ENCODE results near the gene CHST5.
"Not testable (repeated sequence)": the region's sequence is repeated elsewhere in the genome, so short reads cannot be mapped to it uniquely, and the experiment has no call there.

CHST5 gene

DNA sequence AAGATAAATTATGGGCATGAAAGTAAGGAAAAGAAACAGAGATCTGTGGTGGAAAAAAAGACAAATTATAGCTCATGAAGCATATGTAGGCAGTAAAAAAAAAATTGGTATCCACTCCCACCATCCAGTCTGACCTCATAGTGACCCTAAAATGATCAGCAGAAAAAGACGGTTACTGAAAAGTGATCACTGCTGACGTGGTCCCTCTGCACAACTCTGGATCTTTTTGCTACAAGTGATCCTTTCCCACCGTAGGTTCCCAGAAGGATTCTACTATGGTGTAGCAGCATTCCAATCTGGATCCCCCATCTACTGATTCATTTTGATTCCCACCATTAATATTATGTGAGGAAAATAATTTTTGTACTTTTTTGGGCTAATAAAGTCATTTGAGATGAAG lies 29.8 kb downstream of the CHST5 start:
- no peak for DNase-seq (ENCODE audit: low read depth in 2 of 2)

DNA sequence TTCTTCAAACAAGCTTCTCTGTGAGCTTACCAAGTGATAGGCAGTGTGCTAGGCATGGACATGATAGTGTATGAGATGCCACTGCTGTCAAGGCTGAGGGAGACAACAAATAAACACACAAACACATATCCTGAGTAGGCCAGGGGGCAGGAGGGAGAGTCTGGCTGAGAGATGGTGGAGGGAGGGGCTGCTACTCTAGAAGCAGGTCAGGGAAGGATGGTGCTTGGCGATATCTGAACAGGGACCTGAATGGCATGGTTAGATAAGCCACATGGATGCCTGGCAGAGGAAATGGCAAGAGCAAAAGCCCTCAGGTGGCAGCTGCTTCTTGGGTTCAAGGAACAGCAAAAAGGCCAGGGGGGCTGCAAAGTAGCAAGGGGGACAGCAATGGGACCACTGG lies 32.1 kb downstream of the CHST5 start:
- no peak for DNase-seq (ENCODE audit: low read depth in 2 of 2)

- DNase-seq (ENCODE audit: low read depth in 2 of 2) = no peak
These were observed 32.8 kb downstream of the CHST5 start for GRCh38 chr16:75502916-75503605.

DNA sequence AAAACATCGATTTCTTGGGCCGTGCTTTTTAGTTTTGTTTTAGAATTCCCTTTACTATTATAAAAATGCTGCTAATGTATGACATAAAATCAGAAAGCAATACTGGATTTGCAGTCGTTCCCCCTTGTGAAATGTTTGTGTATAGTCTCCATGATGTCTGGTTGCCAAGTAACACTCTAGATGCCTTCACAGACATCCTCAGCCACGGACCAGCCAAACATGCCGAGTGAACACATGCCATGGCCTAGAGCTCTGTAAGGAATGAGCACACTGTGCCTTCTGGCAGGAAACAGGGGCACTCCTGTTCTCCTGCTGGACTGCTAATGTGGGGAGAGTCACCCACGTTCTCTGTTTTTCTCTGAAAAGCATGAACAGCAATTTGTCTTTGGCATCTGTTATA lies 34.1 kb downstream of the CHST5 start:
- not testable (repeated sequence) for DNase-seq (ENCODE audit: low read depth in 2 of 2)

DNA sequence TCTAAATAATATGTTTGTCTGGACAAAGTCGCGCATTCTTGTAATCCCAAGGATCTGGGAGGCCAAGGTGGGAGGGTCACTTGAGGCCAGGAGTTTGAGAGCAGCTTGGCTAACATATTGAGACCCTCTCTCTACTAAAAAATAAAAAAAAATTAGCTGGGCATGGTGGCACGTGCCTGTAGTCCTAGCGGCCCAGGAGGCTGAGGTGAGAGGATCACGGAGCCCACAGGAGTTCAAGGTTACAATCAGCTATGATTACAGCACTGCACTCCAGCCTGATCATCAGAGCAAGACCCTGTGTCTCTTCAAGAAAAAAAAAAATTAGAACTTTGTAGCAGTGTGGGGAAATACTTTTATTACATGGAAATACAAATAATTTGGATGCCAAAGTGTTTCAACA lies 34.5 kb downstream of the CHST5 start:
- no peak for DNase-seq (ENCODE audit: low read depth in 2 of 2)

DNA sequence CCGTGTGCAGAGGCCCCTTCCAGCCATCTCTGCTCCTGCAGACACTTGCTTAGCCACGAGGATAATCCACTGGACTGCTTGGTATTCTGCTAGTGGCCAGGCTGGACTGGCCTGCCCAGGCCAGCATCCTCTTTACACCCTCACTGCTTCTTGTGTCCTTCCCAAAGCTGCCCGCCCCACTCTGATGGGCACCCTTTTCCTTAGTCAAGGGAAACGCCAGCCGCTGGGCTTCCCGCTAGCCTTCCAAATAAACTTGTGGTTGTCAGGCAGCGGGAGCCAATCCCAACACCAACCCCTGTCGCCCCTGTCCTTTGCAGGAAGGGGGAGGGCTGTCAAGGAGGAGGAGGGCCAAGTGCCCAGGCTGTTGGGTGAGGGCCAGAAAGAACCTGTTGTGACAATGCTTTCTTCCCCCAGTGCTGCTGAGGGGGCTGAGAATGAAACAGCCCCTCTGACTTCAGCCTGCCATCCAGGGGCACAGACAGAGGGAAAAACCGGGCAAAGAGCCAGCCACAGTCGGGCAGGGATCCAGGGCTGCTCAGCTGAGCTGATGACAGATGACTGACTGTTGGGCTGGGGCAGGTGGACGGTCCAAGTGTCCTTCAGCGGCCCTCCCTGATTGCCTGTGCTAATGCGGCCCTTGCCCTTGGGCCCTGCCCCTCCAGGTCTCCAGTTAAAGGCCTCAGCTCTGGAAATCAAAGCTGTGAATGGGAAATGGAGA lies 37.1 kb downstream of the CHST5 start:
- DNase-seq (ENCODE audit: low read depth in 2 of 2) = not testable (repeated sequence)

- DNase-seq (ENCODE audit: low read depth in 2 of 2) = no peak
These were observed 38.4 kb downstream of the CHST5 start for GRCh38 chr16:75497558-75497957.

DNA sequence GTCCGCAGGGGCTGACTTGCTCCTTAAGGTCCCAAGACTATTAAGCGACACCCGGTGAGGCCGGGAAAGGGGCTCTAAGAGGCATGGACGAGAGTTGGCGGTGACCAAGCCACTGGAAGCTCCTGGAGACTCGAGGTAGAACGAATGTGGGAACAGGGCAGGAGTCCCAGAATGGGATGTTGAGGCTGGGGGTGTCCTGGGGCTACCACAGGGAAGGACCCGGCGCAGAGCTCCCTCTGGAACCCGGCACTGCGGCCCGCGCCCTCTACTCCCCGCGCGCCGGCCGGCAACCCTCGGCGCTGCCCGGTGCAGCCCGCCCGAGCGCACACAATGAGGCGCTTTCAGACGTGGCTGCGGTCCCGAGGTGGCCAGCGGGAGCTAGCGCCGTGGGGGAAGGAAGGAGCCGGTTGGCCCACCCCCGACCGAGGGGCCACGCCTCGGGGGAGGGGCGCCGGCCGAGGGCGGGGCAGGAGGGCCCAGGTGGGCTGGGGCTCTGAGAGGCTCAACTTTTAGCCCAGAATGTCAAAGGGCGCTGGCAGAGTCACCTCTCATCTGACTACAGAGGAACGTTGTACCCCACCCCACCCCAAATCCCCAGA lies 40.7 kb downstream of the CHST5 start, which contains the start of gene CHST6:
CHST6 (minus strand) TSS at position 366 of the 599 bp plus-strand sequence. CDS start 15,613 bp downstream, outside the sequence.
- peak in 1 of 2 donors; percentile 15 for DNase-seq (ENCODE audit: low read depth in 2 of 2)

GRCh38 chr16:75494661-75495075 lies 41.2 kb downstream of the CHST5 start:
- no peak for DNase-seq (ENCODE audit: low read depth in 2 of 2)

GRCh38 chr16:75494184-75494583 lies 41.7 kb downstream of the CHST5 start:
- no peak for DNase-seq (ENCODE audit: low read depth in 2 of 2)

DNA sequence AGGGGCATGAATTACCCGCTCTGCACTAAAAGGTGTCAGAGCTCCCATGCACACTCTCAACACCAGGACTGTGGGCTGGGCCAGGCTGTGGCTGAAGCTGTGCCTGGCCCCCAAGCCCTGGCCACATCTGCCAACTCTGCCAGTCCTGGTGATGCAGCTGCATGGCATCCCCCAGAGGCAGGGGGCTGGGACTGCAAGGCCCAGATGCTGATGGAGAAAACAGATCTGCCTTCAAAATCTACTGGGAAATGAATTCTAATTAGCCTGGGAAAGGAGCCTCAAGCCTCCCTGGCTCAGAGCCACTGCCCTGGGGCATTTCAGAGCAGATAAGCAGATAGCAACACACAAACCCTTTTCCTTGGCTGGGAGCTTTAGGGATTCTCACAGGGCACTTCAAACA lies 44.0 kb downstream of the CHST5 start:
- DNase-seq (ENCODE audit: low read depth in 2 of 2) = no peak

GRCh38 chr16:75488322-75488721 lies 47.6 kb downstream of the CHST5 start:
- DNase-seq (ENCODE audit: low read depth in 2 of 2) = no peak

- DNase-seq (ENCODE audit: low read depth in 2 of 2) = no peak
These were observed 49.1 kb downstream of the CHST5 start for GRCh38 chr16:75486676-75487313.

DNA sequence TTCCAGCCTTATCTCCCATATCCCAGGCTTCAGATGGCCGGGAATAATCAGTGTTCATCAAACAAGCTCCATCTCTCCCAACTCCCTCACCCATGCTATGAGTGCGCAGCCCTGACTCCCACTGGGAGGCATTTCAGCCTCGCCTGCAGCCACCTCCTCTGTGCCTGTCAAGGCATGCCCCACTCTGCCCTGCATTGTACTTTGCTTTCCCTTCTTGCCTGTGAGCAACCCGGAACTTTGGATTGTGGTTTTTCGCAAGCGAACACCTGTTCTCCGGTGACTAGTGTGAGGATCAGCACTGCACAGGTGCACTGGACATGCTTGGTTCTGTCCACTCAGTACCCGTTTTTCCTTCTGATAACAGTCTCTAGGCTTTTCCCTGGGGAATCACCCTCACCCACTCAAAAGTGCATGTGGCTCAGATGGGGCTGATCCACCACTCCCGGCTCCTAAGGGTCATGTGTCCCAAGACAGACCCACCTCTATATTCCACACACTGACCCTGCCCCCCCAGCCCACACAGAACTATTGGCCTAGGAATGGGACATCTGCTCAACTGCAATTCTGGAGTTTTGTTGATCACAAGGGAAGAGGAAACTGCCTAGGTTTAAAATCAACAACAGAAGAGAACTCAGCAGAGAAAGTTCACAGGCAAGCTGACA lies 49.8 kb downstream of the CHST5 start:
- no peak for DNase-seq (ENCODE audit: low read depth in 2 of 2)

DNA sequence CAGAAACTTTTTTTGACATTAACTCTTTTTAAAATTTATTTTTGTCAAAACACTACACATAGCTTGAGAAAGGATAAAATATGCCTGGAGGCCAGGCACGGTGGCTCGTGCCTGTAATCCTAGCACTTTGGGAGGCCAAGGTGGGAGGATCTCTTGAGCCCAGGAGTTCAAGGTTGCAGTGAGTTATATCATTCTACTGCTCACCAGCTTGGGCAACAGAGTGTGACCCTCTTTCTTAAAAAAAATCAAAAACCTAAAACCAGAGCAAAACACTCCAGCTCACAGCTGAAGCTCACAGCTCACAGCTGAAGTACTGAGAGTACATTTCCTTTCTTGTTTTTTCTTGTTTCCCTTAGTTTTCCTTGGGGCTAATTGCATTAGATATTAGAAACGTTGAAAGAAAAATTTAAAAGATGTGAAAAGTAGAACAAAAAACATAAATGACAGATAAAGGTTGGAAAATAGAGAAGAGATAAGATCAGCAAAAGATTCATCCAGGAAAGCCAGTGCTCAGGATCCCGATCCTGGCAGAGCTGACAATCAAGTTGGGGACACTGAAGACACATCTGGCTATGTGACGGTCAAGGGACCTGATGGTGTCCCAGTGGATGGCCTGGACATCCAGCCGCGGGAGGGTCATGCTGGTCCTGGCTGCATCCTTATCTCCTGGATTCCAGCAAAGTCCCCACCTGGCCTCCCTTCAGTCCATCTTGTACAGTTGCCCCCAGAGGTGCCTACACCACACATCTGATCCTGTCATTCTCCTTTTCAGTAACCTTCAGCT lies 50.5 kb downstream of the CHST5 start:
- DNase-seq (ENCODE audit: low read depth in 2 of 2) = no peak

DNA sequence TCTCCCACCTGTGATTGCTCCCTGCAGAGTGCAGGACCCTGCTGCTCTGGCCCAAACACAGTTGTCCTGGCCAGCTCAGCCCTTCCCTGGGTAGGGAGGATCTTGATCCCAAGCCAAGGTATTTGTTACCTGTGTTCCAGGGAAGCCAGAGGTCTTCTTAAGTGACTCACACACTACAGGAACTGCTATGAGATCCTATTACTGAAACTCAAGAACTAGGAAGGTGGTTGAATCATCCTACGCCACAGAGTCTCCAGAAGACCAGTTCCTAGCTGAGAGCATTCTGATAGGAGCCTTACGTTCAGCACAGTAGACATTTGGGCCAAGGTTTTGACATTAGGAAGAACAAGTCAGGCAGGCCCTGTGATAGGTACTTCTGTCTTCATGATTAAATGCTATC lies 52.7 kb downstream of the CHST5 start:
- DNase-seq (ENCODE audit: low read depth in 2 of 2) = no peak

GRCh38 chr16:75482434-75483205 lies 53.3 kb downstream of the CHST5 start:
- DNase-seq (ENCODE audit: low read depth in 2 of 2) = no peak

DNA sequence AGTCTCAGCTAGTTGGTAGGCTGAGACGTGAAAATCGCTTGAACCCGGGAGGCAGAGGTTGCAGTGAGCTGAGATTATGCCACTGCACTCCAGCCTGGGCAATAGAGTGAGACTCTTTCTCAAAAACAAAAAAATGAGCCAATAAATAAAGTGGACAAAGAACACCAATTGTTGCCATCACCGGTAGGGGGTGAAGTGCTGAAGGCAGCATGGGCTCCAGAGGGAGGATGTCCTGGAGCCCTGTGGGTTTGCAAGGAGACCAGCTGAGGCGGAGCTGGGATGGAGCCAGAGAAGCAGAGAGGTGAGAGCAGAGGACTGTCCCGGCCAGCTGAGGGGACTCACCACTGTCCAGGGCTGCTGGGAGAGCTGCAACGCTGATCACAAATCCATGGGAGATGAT lies 54.4 kb downstream of the CHST5 start:
- no peak for DNase-seq (ENCODE audit: low read depth in 2 of 2)

- no peak for DNase-seq (ENCODE audit: low read depth in 2 of 2)
These were observed 56.4 kb downstream of the CHST5 start for GRCh38 chr16:75479421-75479990.

All from stimulated activated CD8-positive, alpha-beta memory T cell treated with anti-CD3 and anti-CD28 coated beads, Interleukin-15, amount 100 ng/mL, for 48 hours (primary cell).